ENCODE measurements around the gene SPDYE6.
"Not testable (repeated sequence)": the region's sequence is repeated elsewhere in the genome, so short reads cannot be mapped to it uniquely, and the experiment has no call there.

Gene SPDYE6, protein sequence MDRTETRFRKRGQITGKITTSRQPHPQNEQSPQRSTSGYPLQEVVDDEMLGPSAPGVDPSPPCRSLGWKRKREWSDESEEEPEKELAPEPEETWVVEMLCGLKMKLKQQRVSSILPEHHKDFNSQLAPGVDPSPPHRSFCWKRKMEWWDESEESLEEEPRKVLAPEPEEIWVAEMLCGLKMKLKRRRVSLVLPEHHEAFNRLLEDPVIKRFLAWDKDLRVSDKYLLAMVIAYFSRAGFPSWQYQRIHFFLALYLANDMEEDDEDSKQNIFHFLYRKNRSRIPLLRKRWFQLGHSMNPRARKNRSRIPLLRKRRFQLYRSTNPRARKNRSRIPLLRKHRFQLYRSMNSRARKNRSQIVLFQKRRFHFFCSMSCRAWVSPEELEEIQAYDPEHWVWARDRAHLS

GRCh38 chr7:102356344-102356743 is at the start of gene SPDYE6:
TSS of gene SPDYE6 (minus strand) at chr7:102356444. CDS start at chr7:102356023, 421 bp downstream.
- not testable (repeated sequence) for H3K27me3 ChIP-seq (ENCODE audit: control insufficient read depth, insufficient read depth, low read length); H3K27ac ChIP-seq (ENCODE audit: low read depth, low read length); H3K9me3 ChIP-seq (ENCODE audit: control insufficient read depth, insufficient read depth, low read depth, low read length); H3K4me1 ChIP-seq (ENCODE audit: control insufficient read depth, insufficient read depth, low read length); H3K4me3 ChIP-seq (ENCODE audit: low read depth, low read length); H3K9ac ChIP-seq (ENCODE audit: low read length); H3K36me3 ChIP-seq (ENCODE audit: control insufficient read depth, insufficient read depth, low read length)

DNA sequence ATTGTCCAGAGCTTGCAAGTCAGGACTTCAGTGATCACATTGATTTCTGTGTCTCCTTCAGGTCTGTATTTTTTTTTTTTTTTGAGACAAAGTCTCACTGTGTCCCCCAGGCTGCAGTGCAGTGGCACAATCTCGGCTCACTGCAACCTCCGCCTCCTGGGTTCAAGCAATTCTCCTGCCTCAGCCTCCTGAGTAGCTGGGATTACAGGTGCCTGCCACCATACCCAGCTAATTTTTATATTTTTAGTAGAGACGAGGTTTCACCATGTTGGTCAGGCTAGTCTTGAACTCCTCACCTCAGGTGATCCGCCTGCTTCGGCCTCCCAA is 48.6 kb upstream of the SPDYE6 start:
- not testable (repeated sequence) for H3K4me1 ChIP-seq (ENCODE audit: control insufficient read depth, insufficient read depth, low read length); H3K9ac ChIP-seq (ENCODE audit: low read length); H3K9me3 ChIP-seq (ENCODE audit: control insufficient read depth, insufficient read depth, low read depth, low read length); H3K27me3 ChIP-seq (ENCODE audit: control insufficient read depth, insufficient read depth, low read length); H3K27ac ChIP-seq (ENCODE audit: low read depth, low read length); H3K4me3 ChIP-seq (ENCODE audit: low read depth, low read length)
- peaks cover 78% of the 10 kb centered on the region for H3K36me3 ChIP-seq (ENCODE audit: control insufficient read depth, insufficient read depth, low read length)

- no peak overlapping the region for H3K4me3 ChIP-seq (ENCODE audit: low read depth, low read length)
- peaks cover 77% of the 10 kb centered on the region for H3K36me3 ChIP-seq (ENCODE audit: control insufficient read depth, insufficient read depth, low read length)
- H3K27me3 ChIP-seq (ENCODE audit: control insufficient read depth, insufficient read depth, low read length) = no peaks in the 10 kb centered on the region
- no peaks in the 10 kb centered on the region for H3K9me3 ChIP-seq (ENCODE audit: control insufficient read depth, insufficient read depth, low read depth, low read length)
- no peak overlapping the region for H3K9ac ChIP-seq (ENCODE audit: low read length)
- H3K27ac ChIP-seq (ENCODE audit: low read depth, low read length) = no peak overlapping the region
- no peaks in the 10 kb centered on the region for H3K4me1 ChIP-seq (ENCODE audit: control insufficient read depth, insufficient read depth, low read length)
Observed at GRCh38 chr7:102404005-102404861, 48.0 kb upstream of the SPDYE6 start.

DNA sequence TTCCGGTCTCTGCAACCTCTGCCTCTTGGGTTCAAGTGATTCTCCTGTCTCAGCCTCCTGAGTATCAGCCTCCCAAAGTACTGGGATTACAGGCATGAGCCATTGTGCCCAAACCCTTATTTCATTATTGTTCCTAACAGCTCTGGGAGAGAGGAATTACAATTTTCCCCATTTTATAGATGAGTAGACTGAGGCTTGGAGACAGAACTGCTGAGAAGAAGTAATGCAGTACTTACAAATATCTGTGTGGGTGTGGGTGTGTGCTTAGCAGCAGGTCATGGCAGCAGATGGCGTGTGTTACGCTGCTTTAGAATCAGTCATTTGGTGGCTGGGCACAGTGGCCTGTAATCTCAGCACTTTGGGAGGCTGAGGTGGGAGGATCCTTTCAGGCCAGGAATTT is 47.3 kb upstream of the SPDYE6 start:
- no peak overlapping the region for H3K27ac ChIP-seq (ENCODE audit: low read depth, low read length)
- H3K27me3 ChIP-seq (ENCODE audit: control insufficient read depth, insufficient read depth, low read length) = no peaks in the 10 kb centered on the region
- no peak overlapping the region for H3K4me3 ChIP-seq (ENCODE audit: low read depth, low read length)
- peaks cover 79% of the 10 kb centered on the region for H3K36me3 ChIP-seq (ENCODE audit: control insufficient read depth, insufficient read depth, low read length)
- no peak overlapping the region for H3K9ac ChIP-seq (ENCODE audit: low read length)
- H3K9me3 ChIP-seq (ENCODE audit: control insufficient read depth, insufficient read depth, low read depth, low read length) = no peaks in the 10 kb centered on the region
- H3K4me1 ChIP-seq (ENCODE audit: control insufficient read depth, insufficient read depth, low read length) = no peaks in the 10 kb centered on the region

GRCh38 chr7:102400360-102400759 is 44.1 kb upstream of the SPDYE6 start:
- no peak overlapping the region for H3K27ac ChIP-seq (ENCODE audit: low read depth, low read length)
- no peak overlapping the region for H3K4me3 ChIP-seq (ENCODE audit: low read depth, low read length)
- no peaks in the 10 kb centered on the region for H3K27me3 ChIP-seq (ENCODE audit: control insufficient read depth, insufficient read depth, low read length)
- no peaks in the 10 kb centered on the region for H3K9me3 ChIP-seq (ENCODE audit: control insufficient read depth, insufficient read depth, low read depth, low read length)
- H3K36me3 ChIP-seq (ENCODE audit: control insufficient read depth, insufficient read depth, low read length) = peaks cover 51% of the 10 kb centered on the region
- H3K9ac ChIP-seq (ENCODE audit: low read length) = no peak overlapping the region
- no peaks in the 10 kb centered on the region for H3K4me1 ChIP-seq (ENCODE audit: control insufficient read depth, insufficient read depth, low read length)

DNA sequence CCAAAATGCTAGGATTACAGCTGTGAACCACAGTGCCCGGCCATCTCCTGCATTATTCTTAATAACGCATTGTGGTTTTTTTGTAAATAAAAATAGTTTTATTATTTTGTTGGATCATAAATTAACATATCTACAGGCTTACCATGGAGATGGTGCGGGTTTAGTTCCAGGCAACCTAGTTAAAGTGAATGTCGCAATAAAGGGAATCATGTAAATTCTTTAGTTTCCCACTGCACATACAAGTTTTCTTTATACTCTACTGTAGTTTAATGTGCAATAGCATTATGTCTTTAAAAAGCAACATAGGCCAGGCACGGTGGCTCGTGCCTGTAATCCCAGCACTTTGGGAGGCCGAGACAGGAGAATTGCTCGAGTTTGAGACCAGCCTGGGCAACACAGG is 42.3 kb upstream of the SPDYE6 start:
- no peak overlapping the region for H3K4me3 ChIP-seq (ENCODE audit: low read depth, low read length)
- H3K9me3 ChIP-seq (ENCODE audit: control insufficient read depth, insufficient read depth, low read depth, low read length) = no peaks in the 10 kb centered on the region
- H3K27ac ChIP-seq (ENCODE audit: low read depth, low read length) = no peak overlapping the region
- peaks cover 41% of the 10 kb centered on the region for H3K36me3 ChIP-seq (ENCODE audit: control insufficient read depth, insufficient read depth, low read length)
- no peak overlapping the region for H3K9ac ChIP-seq (ENCODE audit: low read length)
- H3K4me1 ChIP-seq (ENCODE audit: control insufficient read depth, insufficient read depth, low read length) = no peaks in the 10 kb centered on the region
- no peaks in the 10 kb centered on the region for H3K27me3 ChIP-seq (ENCODE audit: control insufficient read depth, insufficient read depth, low read length)

- H3K4me1 ChIP-seq (ENCODE audit: control insufficient read depth, insufficient read depth, low read length) = no peaks in the 10 kb centered on the region
- H3K36me3 ChIP-seq (ENCODE audit: control insufficient read depth, insufficient read depth, low read length) = peaks cover 29% of the 10 kb centered on the region
- H3K9me3 ChIP-seq (ENCODE audit: control insufficient read depth, insufficient read depth, low read depth, low read length) = no peaks in the 10 kb centered on the region
- H3K4me3 ChIP-seq (ENCODE audit: low read depth, low read length) = peak overlapping the region; percentile 88
- H3K9ac ChIP-seq (ENCODE audit: low read length) = peak overlapping the region; percentile 94
- H3K27me3 ChIP-seq (ENCODE audit: control insufficient read depth, insufficient read depth, low read length) = no peaks in the 10 kb centered on the region
- peak overlapping the region; percentile 72 for H3K27ac ChIP-seq (ENCODE audit: low read depth, low read length)
Observed at GRCh38 chr7:102396710-102397019, 40.4 kb upstream of the SPDYE6 start.

DNA sequence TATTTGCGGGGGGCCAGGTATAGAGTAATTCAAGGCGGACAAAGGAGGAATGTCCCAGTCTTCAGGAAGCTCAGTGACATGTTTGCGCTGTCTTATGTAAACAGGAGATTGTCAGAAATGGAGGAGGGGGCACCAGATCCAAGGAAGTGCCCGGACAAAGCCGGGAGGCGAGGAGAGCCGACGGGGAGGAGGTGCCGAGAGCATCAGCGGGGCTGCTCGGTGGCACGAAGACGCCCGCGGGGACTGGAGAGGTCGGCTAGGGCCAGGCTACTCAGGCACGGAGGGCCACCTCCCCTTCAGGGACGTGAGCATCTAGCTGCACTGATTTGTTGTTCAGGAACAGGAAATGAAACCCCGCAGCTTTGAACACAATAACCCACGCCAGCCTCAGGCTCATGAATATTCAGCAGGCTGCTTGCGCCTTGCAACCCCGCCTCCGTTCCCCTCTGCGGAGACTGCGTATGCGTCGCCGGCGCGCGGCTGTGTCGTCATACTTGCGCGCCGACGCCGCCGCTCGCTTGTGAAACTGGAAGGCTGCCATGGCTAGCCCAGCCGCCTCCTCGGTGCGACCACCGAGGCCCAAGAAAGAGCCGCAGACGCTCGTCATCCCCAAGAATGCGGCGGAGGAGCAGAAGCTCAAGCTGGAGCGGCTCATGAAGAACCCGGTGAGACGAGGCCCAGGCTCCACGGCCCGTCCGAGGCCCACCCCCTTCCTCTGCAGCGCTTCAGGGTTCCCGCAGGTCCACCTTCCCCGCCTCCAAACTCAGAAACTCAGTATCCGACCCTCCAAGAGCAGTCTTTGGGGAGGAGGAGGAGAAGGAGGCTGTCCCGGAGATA is 39.8 kb upstream of the SPDYE6 start, which contains the start of gene PRKRIP1:
Gene PRKRIP1 (plus strand): TSS at position 491 of the 837 bp plus-strand sequence. CDS start 49 bp downstream, at position 540.
- Histone ChIP-seq H3K4me1 (ENCODE audit: control insufficient read depth, insufficient read depth, low read length) (no peaks in the 10 kb centered on the region), H3K9me3 (ENCODE audit: control insufficient read depth, insufficient read depth, low read depth, low read length) (no peaks in the 10 kb centered on the region), H3K27me3 (ENCODE audit: control insufficient read depth, insufficient read depth, low read length) (no peaks in the 10 kb centered on the region), H3K9ac (ENCODE audit: low read length) (peak within 1 kb of the TSS; percentile 94), H3K36me3 (ENCODE audit: control insufficient read depth, insufficient read depth, low read length) (peaks cover 29% of the 10 kb centered on the region), H3K4me3 (ENCODE audit: low read depth, low read length) (peak within 1 kb of the TSS; percentile 88), H3K27ac (ENCODE audit: low read depth, low read length) (peak within 1 kb of the TSS; percentile 85)

DNA sequence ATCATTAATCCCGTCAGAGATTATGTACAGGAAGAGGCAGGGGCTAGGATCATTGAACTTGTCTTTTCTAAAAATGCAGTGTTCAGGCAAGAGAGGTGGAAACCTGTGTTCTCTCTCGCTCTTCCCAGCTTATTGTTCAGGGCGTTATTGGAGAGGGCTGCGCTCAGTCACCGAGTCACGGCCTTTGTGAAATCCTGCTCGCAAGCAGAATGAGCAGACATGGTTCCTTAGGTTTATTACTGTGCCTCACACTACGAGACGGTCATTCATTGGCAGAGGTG is 39.3 kb upstream of the SPDYE6 start:
- peak overlapping the region; percentile 88 for H3K4me3 ChIP-seq (ENCODE audit: low read depth, low read length)
- no peaks in the 10 kb centered on the region for H3K4me1 ChIP-seq (ENCODE audit: control insufficient read depth, insufficient read depth, low read length)
- peaks cover 25% of the 10 kb centered on the region for H3K36me3 ChIP-seq (ENCODE audit: control insufficient read depth, insufficient read depth, low read length)
- H3K9me3 ChIP-seq (ENCODE audit: control insufficient read depth, insufficient read depth, low read depth, low read length) = no peaks in the 10 kb centered on the region
- peak overlapping the region; percentile 94 for H3K9ac ChIP-seq (ENCODE audit: low read length)
- H3K27ac ChIP-seq (ENCODE audit: low read depth, low read length) = peak overlapping the region; percentile 85
- H3K27me3 ChIP-seq (ENCODE audit: control insufficient read depth, insufficient read depth, low read length) = no peaks in the 10 kb centered on the region

GRCh38 chr7:102393467-102393866 is 37.2 kb upstream of the SPDYE6 start:
- peaks cover 10% of the 10 kb centered on the region for H3K36me3 ChIP-seq (ENCODE audit: control insufficient read depth, insufficient read depth, low read length)
- H3K9ac ChIP-seq (ENCODE audit: low read length) = no peak overlapping the region
- no peak overlapping the region for H3K27ac ChIP-seq (ENCODE audit: low read depth, low read length)
- no peaks in the 10 kb centered on the region for H3K4me1 ChIP-seq (ENCODE audit: control insufficient read depth, insufficient read depth, low read length)
- H3K4me3 ChIP-seq (ENCODE audit: low read depth, low read length) = no peak overlapping the region
- no peaks in the 10 kb centered on the region for H3K9me3 ChIP-seq (ENCODE audit: control insufficient read depth, insufficient read depth, low read depth, low read length)
- no peaks in the 10 kb centered on the region for H3K27me3 ChIP-seq (ENCODE audit: control insufficient read depth, insufficient read depth, low read length)

- no peak overlapping the region for H3K27ac ChIP-seq (ENCODE audit: low read depth, low read length)
- no peak overlapping the region for H3K9ac ChIP-seq (ENCODE audit: low read length)
- no peaks in the 10 kb centered on the region for H3K27me3 ChIP-seq (ENCODE audit: control insufficient read depth, insufficient read depth, low read length)
- H3K9me3 ChIP-seq (ENCODE audit: control insufficient read depth, insufficient read depth, low read depth, low read length) = no peaks in the 10 kb centered on the region
- H3K36me3 ChIP-seq (ENCODE audit: control insufficient read depth, insufficient read depth, low read length) = peaks cover 14% of the 10 kb centered on the region
- no peak overlapping the region for H3K4me3 ChIP-seq (ENCODE audit: low read depth, low read length)
- H3K4me1 ChIP-seq (ENCODE audit: control insufficient read depth, insufficient read depth, low read length) = no peaks in the 10 kb centered on the region
Observed at GRCh38 chr7:102392330-102392729, 36.1 kb upstream of the SPDYE6 start.

Measured in HUES6 (cell line).